ENCODE data around the gene PEMT.

- TF ChIP-seq CTCF (IDR thresholded peaks at IDR 0.05; ENCODE audit: insufficient read depth, low read length, poor library complexity, severe bottlenecking) (no peak), EZH2phosphoT487 (conservative IDR thresholded peaks at IDR 0.05; ENCODE audit: low read length) (no peak)
These were observed 99.4 kb downstream of the PEMT start for GRCh38 chr17:17492085-17492484.

Measured in SU-DHL-6 (cell line).